HepG2 (cell line): ENCODE data around the gene MCAM. TPM values are rescaled to one million over a fixed set of nuclear protein-coding genes. Genes with fewer than 3 reads are reported as not detected.

Source experiments
- CREM ChIP-seq, 2 experiments: sonication (generic) in 1 of 2; formaldehyde crosslinking in 1 of 2; IDR thresholded peaks; 2 replicates each; pipeline versions ENCODE4 v1.4.0 to v1.6.1; 2016 to 2020; ENCODE audit warnings: antibody characterized with exemption in 1 of 2, mild to moderate bottlenecking in 1 of 2, missing genetic modification reagents in 1 of 2
- FOXJ3 ChIP-seq: sonication (generic); formaldehyde crosslinking; IDR thresholded peaks from 2 replicates; pipeline ENCODE4 v1.4.0; 2020; ENCODE audit warnings: missing genetic modification reagents, mild to moderate bottlenecking, borderline replicate concordance
- HMGXB4 ChIP-seq, 2 experiments: sonication (generic) in 1 of 2; formaldehyde crosslinking in 1 of 2; IDR thresholded peaks; 2 replicates each; pipeline versions ENCODE4 v1.4.0 to v1.6.1; 2018 to 2020; ENCODE audit warnings: missing genetic modification reagents in 2 of 2, borderline replicate concordance in 1 of 2, low read depth in 1 of 2, mild to moderate bottlenecking in 1 of 2, missing biosample characterization in 1 of 2
- MED1 ChIP-seq: sonication (generic); formaldehyde crosslinking; IDR thresholded peaks from 2 replicates; pipeline ENCODE4 v1.4.0; 2020; ENCODE audit warnings: missing genetic modification reagents
- MEIS2 ChIP-seq: sonication (generic); formaldehyde crosslinking; IDR thresholded peaks from 2 replicates; pipeline ENCODE4 v1.9.0; 2021; ENCODE audit warnings: mild to moderate bottlenecking, missing genetic modification reagents
- PRDM15 ChIP-seq: sonication (generic); formaldehyde crosslinking; IDR thresholded peaks from 2 replicates; pipeline ENCODE4 v1.4.0; 2020; ENCODE audit warnings: missing genetic modification reagents
- SKI ChIP-seq: fragments of 450-650 bp; IDR thresholded peaks from one replicate; pipeline ENCODE4 v1.6.1; 2018; ENCODE audit warnings: mild to moderate bottlenecking; ENCODE audit not compliant: partially characterized antibody
- ZBTB49 ChIP-seq: sonication (generic); formaldehyde crosslinking; IDR thresholded peaks from 2 replicates; pipeline ENCODE4 v1.4.0; 2020; ENCODE audit warnings: missing genetic modification reagents, borderline replicate concordance
- ZNF317 ChIP-seq: sonication (generic); formaldehyde crosslinking; IDR thresholded peaks from 2 replicates; pipeline ENCODE4 v1.5.0; 2020; ENCODE audit warnings: mild to moderate bottlenecking, missing genetic modification reagents
- ZNF562 ChIP-seq: sonication (generic); formaldehyde crosslinking; IDR thresholded peaks from 2 replicates; pipeline ENCODE4 v1.8.0; 2022; ENCODE audit warnings: missing genetic modification reagents, borderline replicate concordance
- ZNF720 ChIP-seq: sonication (generic); formaldehyde crosslinking; IDR thresholded peaks from 2 replicates; pipeline ENCODE4 v1.4.0; 2020; ENCODE audit warnings: missing genetic modification reagents
- ZNF780A ChIP-seq: sonication (generic); formaldehyde crosslinking; IDR thresholded peaks from 2 replicates; pipeline ENCODE4 v1.8.0; 2022; ENCODE audit warnings: mild to moderate bottlenecking, missing genetic modification reagents, moderate library complexity
- polyA plus RNA-seq, 8 experiments: library from polyadenylated mRNA; depleted of rRNA in 3 of 8; stranded (reverse) in 7 of 8; unstranded in 1 of 8; fragments of >200 nt; fragmentation: Illumina TruSeq in 4 of 8; extraction: Trizol in 4 of 8; gene quantifications; 2 replicates each; pipeline versions ENCODE4 v1.2.1 to v1.2.3, GENCODE V29; 2011 to 2016; ENCODE audit warnings: low read depth in 4 of 8, missing spikeins in 1 of 8, mixed read lengths in 1 of 8; ENCODE audit not compliant: insufficient read depth in 1 of 8
- total RNA-seq, 5 experiments: library from RNA; depleted of rRNA; stranded (reverse); fragments of >200 nt; fragmentation: Illumina TruSeq; extraction: Trizol; gene quantifications; 2 replicates each; pipeline ENCODE4 v1.2.3, GENCODE V29; 2016; ENCODE audit warnings: low read depth in 1 of 5
- TF ChIP-seq, protein P1 (sequence below): IDR thresholded peaks from 2 replicates; pipeline ENCODE4 v1.6.1; 2016; ENCODE audit warnings: missing compliant biosample characterization, missing genetic modification reagents, borderline replicate concordance
- TF ChIP-seq, protein P2 (sequence below): conservative IDR thresholded peaks from 2 replicates; pipeline ENCODE4 v1.6.1; 2018; ENCODE audit warnings: missing genetic modification reagents
- TF ChIP-seq, protein P3 (sequence below): sonication (generic); formaldehyde crosslinking; IDR thresholded peaks from 2 replicates; pipeline ENCODE4 v1.5.0; 2020; ENCODE audit warnings: missing genetic modification reagents

The MCAM gene
- total and polyA plus RNA-seq, 2 of the 13 experiments (the other 11 are each of a cell fraction or from before 2014, with no cell fraction given): 12.1 to 15.2 TPM

GRCh38 chr11:119334174-119334930 is 17.4 kb upstream of the MCAM start, which contains the start of gene RNF26 (continued):
- peak; percentile 90 for TF ChIP-seq CREM (IDR thresholded peaks at IDR 0.05)
- no peak for TF ChIP-seq CREM (CRISPR knock-in tag; IDR thresholded peaks at IDR 0.05)
- TF ChIP-seq PRDM15 (CRISPR knock-in tag): peak; percentile 90
- no peak for TF ChIP-seq ZNF780A (CRISPR knock-in tag)
- TF ChIP-seq, protein P1, sequence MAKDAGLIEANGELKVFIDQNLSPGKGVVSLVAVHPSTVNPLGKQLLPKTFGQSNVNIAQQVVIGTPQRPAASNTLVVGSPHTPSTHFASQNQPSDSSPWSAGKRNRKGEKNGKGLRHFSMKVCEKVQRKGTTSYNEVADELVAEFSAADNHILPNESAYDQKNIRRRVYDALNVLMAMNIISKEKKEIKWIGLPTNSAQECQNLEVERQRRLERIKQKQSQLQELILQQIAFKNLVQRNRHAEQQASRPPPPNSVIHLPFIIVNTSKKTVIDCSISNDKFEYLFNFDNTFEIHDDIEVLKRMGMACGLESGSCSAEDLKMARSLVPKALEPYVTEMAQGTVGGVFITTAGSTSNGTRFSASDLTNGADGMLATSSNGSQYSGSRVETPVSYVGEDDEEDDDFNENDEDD (CRISPR knock-in tag): peak; percentile 89; the same call in 1 of the 2 replicates
- no peak for TF ChIP-seq ZNF562 (CRISPR knock-in tag)
- peak; percentile 15 for TF ChIP-seq SKI
- TF ChIP-seq, protein P2, sequence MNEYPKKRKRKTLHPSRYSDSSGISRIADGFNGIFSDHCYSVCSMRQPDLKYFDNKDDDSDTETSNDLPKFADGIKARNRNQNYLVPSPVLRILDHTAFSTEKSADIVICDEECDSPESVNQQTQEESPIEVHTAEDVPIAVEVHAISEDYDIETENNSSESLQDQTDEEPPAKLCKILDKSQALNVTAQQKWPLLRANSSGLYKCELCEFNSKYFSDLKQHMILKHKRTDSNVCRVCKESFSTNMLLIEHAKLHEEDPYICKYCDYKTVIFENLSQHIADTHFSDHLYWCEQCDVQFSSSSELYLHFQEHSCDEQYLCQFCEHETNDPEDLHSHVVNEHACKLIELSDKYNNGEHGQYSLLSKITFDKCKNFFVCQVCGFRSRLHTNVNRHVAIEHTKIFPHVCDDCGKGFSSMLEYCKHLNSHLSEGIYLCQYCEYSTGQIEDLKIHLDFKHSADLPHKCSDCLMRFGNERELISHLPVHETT: no peak
- TF ChIP-seq ZBTB49 (CRISPR knock-in tag): no peak
- TF ChIP-seq, protein P3, sequence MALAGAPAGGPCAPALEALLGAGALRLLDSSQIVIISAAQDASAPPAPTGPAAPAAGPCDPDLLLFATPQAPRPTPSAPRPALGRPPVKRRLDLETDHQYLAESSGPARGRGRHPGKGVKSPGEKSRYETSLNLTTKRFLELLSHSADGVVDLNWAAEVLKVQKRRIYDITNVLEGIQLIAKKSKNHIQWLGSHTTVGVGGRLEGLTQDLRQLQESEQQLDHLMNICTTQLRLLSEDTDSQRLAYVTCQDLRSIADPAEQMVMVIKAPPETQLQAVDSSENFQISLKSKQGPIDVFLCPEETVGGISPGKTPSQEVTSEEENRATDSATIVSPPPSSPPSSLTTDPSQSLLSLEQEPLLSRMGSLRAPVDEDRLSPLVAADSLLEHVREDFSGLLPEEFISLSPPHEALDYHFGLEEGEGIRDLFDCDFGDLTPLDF (CRISPR knock-in tag): peak; percentile 67
- peak; percentile 37; the same call in 1 of the 2 replicates for TF ChIP-seq MEIS2
- peak; percentile 30 to 44; a peak in 2 of 4 replicates for TF ChIP-seq HMGXB4 (CRISPR knock-in tag; IDR thresholded peaks at IDR 0.05; ENCODE audit: borderline replicate concordance in 1 of 2, low read depth in 1 of 2)
- no peak; the same call in 1 of the 2 replicates for TF ChIP-seq FOXJ3 (CRISPR knock-in tag)
- TF ChIP-seq MED1: peak; percentile 47
- TF ChIP-seq ZNF317: 0 out of 2 replicates have a peak, but pooled peaks have one; percentile 35
- no peak for TF ChIP-seq ZNF720 (CRISPR knock-in tag)
